Activated naive CD4-positive, alpha-beta T cell (primary cell): Measurements from ENCODE around the gene RPSA.
"Not testable (repeated sequence)": the region's sequence is repeated elsewhere in the genome, so short reads cannot be mapped to it uniquely, and the experiment has no call there.

Source experiments
- DNase-seq, 4 experiments: peaks; one replicate each; lab custom pipeline; 2025; lab: John Stamatoyannopoulos, UW

Gene RPSA

DNA sequence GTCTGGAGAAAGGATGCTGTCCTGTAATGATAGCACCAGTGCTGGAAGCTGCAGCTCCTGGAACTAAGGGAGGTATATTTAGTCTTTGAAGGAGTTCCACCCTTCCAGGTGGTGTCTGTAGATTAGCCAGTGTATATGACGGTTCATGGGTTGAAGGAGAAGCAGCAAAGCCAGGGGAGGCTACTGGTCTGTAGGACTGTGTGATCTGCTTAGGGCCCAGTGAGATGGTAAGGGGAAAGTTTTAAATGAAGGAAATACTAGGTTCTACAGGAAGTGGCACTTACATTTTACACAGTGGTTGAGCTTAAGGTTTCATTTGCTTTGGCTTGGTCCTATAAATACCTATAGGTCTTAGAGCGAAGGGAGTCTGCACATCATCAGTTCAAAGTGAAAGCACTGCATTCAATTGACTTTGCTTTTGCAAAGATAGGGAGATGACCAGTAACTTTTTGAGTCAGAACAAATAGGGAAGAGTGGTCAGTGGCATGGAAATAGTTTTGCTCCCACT lies 17.7 kb upstream of the RPSA start:
- DNase-seq, result no peak

GRCh38 chr3:39390181-39390580 lies 16.3 kb upstream of the RPSA start:
- no peak for DNase-seq

- DNase-seq, result no peak
Observed at GRCh38 chr3:39396690-39397089, 9.8 kb upstream of the RPSA start.

DNA sequence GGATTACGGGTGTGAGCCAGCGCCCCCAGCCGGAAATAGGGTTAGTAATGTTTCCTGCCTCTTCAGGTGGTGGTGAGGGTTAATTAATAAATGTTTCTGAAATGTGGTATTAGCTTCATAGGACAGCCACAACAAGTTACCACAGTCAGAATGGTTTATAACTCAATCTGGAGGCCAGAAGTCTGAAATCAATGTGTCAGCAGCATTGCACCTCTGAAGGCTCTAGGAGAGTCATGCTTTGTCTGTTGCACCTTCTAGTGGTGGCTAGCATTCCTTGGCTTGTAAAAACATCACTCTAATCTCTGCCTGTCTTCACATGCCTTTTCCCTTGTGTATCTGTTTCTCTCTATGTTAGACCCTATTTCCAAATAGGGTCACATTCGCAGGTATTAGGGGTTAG lies 7.8 kb upstream of the RPSA start:
- no peak for DNase-seq

- DNase-seq, result no peak
Observed at GRCh38 chr3:39401983-39402382, 4.5 kb upstream of the RPSA start.

DNA sequence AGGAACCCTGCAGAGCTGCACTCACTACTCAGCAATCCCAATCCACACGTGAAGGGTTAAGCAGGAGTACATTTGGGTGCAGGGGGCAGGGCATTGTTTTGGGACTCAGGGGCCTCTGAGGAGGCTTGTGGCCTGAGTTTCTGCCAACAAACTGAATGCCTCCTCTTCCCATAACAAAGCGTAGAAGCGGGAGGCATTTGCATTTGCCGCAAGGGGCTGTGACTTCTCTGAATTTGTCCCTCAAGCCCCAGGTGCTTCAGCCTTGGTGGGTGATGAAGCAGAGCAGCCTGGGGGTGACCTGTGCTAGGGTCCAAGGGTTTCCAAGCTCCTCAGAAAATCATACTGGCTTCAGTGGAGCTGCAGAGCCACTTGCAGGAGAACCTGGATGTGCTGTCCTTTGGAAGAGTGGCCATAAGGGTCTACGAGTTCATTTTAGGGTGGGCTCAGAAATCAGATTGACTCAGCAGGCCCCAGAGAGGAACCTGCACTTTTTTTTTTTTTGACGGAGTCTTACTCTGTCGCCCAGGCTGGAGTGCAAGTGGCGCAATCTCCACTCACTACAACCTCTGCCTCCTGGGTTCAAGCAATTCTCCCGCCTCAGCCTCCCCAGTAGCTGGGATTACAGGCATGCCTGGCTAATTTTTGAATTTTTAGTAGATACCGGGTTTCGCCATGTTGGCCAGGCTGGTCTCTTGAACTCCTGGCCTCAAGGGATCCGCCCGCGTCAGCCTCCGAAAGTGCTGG lies 1.4 kb upstream of the RPSA start:
- DNase-seq, result no peak

DNA sequence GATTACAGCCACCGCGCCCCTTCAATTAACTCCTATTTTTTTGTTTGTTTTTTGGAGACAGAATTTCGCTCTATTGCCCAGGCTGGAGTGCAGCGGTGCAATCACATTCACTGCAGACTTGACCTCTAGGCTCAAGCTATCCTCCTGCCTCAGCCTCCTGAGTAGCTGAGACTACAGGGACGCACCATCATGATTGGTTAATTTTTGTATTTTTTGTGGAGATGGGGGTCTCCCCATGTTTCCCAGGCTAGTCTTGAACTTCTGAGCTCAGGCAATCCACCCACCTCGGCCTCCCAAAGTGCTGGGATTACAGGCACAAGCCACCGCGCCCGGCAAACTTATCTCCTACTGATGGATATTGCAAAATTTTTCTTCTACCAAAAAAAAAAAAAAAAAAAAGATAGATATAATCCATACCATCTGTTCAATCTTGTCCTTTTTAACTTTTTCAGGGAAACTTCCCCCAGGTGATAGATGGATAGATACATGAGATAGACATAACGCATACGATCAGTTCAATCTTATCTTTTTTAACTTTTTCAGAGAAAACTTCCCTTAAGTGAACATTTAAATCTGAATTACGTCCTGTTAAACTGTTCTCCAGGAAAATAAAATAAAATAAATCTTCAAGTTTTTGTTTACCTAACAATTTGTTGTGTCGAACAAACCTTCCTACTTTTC lies 693 bp upstream of the RPSA start:
- no peak for DNase-seq

GRCh38 chr3:39407259-39407629 lies 724 bp downstream of the RPSA start:
- no peak for DNase-seq

DNA sequence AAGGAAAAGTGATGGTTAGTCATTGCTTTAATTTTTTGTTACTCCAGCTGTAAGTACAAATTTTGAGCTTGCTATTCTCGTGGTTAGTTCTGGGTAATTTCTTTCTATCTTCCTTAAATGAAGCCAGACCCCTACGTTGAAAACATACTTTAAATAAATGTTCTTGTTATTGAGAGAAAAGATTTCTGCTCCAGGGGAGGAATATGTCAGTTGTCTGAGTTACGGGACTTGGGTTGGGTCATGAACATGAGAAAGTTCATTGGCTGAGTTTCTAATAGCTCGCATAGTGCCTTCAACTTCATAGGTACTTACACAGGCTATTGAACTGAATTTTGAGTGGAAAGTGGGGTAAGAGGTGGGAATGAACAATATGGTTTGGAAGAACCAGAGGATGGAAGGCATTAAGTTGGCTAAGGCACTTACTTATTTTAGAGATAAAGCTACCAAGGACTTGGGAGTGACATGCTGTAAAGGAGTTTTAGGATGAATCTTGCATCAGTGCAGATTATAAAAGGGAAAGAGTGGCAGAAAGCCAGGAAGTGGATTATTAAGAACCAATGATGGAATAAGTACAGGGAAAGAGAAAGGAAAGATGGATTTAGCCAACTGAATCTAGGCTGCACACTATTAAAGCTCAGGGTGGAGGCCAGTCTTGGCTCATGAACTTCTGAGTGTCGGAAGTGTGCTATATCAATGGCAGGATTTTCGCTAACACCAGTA lies 1.4 kb downstream of the RPSA start:
- no peak for DNase-seq

DNA sequence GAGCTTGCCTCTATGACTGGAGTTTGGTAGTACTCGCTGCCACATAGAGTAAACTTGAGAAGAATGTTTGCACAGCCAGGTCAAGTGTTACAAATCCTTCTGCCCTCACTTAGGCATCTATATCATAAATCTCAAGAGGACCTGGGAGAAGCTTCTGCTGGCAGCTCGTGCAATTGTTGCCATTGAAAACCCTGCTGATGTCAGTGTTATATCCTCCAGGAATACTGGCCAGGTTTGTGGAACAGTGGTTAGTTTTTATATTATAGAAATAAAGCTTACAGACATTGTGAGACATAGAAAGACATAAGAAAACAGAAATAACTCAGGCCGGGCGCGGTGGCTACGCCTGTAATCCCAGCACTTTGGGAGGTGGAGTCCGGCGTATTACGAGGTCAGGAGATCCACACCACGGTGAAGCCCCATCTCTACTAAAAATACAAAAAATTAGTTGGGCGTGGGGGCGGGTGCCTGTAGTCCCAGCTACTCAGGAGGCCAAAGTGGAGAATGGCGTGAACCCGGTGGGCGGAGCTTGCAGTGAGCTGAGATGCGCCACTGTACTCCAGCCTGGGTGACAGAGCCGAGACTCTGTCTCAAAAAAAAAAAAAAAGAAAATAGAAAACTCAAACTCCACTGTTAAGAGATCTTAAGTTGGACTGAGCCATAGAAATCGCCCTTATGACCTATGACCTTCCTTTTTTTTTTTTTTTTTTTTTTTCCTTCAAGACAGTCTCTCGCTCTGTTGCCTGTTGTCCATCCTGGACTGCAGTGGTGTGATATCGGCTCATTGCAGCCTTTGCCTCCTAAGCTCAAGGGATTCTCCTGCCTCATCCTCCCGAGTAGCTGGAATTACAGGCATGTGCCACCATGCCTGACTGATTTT lies 2.2 kb downstream of the RPSA start:
- no peak for DNase-seq

DNA sequence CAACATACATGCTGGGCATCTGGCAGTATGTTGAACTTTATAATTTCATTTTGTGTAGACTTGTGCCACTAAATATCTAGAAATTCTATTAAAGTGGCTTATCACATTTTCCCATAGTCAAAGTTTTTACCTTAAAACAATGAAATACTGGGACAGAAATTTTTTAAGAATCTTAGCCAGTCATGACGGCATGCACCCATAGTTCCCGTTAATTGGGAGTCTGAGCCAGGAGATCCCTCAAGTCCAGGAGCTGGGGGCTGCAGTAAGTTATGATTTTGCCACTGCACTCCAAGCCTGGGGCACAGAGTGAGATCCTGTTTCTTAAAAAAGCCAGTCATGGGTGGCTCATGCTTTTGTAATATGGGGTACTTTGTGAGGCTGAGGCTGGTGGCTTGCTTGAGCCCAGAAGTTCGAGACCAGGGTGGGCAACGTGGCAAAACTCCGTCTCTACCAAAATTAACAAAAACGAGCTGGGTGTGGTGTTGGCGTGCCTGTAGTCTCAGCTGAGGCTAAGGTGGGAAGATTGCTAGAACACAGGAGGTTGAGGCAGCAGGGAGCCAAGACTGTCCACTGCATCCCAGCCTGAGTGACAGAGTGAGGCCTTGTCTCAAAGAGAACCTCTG lies 3.1 kb downstream of the RPSA start:
- DNase-seq, result no peak

DNA sequence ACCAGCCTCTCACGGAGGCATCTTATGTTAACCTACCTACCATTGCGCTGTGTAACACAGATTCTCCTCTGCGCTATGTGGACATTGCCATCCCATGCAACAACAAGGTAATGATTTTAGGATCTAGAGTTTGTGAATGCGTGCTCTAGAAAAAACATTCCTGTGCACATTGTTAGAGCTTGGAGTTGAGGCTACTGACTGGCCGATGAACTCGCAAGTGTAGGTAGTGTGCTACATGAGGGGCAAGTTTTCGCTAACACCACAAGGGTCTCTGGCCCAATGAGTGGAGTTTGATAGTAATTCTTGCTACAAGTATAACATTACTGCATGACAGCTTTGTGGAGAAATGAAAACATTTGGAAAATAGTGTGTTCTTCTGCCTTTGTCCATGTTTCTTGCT lies 4.4 kb downstream of the RPSA start:
- no peak for DNase-seq

DNA sequence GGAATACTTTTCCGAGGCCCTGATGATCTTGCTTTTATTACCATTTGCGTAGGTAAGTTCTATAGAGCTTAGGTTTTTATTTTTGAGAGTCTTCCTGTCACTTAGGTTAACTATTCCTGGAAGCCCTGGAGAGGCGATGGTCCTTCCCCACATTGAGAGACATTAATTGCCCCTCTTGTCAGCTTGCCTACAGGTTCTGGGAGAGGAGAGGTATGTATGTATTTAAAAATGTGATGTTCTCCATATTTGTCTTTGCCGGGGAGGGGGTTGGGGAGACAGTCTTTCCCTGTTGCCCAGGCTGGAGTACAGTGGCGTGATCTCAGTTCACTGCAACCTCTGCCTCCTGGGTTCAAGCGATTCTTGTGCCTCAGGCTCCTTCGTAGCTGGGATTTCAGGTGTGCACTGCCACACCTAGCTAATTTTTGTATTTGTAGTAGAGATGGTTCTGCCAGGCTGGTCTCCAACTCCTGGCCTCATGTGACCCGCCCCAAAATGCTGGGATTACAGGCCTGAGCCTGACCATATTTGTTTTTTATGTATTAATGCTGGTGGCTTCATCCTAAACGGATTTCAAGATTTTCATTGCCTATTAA lies 6.2 kb downstream of the RPSA start:
- DNase-seq, result no peak

- no peak for DNase-seq
Observed at GRCh38 chr3:39413691-39414420, 7.3 kb downstream of the RPSA start.

DNA sequence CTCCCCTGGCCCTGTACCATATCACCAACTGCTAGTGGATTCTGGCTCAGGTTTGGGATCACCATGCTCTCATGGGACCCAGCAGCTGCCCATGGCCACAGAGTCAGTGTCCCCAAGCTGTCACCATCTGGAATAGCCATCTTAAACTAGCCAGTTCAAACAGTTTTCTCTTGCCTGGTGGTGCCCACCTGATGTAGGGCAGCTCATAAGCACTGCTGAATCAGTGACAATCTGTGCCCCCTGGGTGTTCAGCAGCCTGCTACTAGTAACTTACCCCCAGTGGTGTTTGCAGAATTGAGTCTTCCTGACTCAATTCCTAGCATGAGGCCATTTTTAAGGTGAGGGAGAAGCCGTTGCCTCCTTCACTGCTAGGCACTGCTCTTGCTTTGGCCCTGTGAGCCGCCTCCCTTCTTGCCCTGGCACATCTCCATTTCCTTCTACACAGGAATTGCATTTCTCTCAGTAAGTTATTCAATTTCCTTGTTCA lies 7.9 kb downstream of the RPSA start:
- DNase-seq, result no peak

DNA sequence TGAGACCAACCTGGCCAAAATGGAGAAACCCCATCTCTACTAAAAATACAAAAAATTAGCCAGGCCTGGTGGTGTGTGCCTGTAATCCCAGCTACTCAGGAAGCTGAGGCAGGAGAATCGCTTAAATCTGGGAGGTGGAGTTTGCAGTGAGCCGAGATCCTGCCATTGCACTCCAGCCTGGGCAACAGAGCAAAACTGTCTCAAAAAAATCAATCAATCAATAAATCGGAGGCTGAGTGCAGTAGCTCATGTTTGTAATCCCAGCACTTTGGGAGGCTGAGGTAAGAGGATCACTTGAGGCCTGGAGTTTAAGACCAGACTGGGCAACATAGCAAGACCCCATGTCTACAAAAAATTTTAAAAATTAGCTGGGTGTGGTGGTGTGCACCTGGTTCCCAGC lies 8.8 kb downstream of the RPSA start:
- not testable (repeated sequence) for DNase-seq

DNA sequence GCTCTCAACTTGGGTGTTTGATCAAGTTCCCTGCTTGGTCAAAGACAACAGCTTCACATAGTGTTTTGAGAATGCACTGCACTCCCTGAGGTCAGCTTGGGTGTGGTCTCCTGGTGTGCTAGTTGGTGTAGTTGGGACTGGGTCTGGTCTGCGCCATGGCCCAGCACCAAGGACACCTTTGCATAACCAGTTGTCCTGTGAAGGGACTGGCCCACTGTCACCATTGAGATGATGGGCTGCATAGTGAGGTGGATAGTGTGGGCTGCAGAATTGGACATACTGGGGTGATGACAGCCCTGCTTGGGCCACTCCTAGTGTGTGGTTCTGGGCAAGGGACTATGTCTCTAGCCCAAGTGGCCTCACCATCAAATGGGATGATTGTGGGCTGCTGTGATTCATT lies 9.5 kb downstream of the RPSA start:
- no peak for DNase-seq

GRCh38 chr3:39416998-39417397 lies 10.5 kb downstream of the RPSA start:
- DNase-seq, result not testable (repeated sequence)

DNA sequence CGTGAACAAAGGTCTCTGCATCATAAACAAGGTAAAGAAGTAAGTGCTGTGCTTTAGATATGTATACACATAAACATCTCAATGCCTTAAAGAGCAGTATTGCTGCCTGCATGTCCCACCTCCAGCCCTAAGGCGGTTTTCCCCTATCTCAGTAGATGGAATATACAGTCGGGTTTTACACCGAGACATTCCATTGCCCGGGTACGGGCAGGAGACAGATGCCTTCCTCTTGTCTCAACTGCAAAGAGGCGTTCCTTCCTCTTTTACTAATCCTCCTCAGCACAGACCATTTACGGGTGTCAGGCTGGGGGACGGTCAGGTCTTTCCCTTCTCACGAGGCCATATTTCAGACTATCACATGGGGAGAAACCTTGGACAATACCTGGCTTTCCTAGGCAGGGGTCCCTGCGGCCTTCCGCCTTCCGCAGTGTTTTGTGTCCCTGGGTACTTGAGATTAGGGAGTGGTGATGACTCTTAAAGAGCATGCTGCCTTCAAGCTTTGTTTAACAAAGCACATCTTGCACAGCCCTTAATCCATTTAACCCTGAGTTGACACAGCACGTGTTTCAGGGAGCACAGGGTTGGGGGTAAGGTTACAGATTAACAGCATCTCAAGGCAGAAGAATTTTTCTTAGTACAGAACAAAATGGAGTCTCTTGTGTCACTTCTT lies 12.2 kb downstream of the RPSA start:
- not testable (repeated sequence) for DNase-seq
